Measurements from ENCODE around the gene WSB1. TPM values are rescaled to one million over a fixed set of nuclear protein-coding genes. Genes with fewer than 3 reads are reported as not detected.
"Not testable (repeated sequence)": the region's sequence is repeated elsewhere in the genome, so short reads cannot be mapped to it uniquely, and the experiment has no call there.

Gene WSB1
- total and polyA plus RNA-seq, 10 of the 15 experiments (the other 5 are each of a cell fraction or from before 2014, with no cell fraction given) = 26.6 to 458 (median 101) TPM

- ChIA-PET RAD21 (ENCODE audit: unreplicated experiment) (interaction anchor here (0.6 kb wide), 1 partner anchor 85 kb away, joined by 4 read pairs; no protein-coding TSS in a partner anchor), POLR2A (no interaction called here), CTCF (interaction anchor here (0.6 to 4.8 kb wide), 3 partner anchors 11 to 92 kb away, joined by 3 to 58 read pairs (median 4); no protein-coding TSS in a partner anchor), SMC1A (ENCODE audit: uncharacterized antibody, unreplicated experiment) (interaction anchor here (1.5 to 4.9 kb wide), 2 partner anchors 9 to 85 kb away, joined by 3 to 35 read pairs; no protein-coding TSS in a partner anchor)
- H3K79me2 ChIP-seq (ENCODE audit: control insufficient read depth, insufficient read depth, low read length) = no peaks in the 10 kb centered on the region
- H3K36me3 ChIP-seq (ENCODE audit: control insufficient read depth in 2 of 2, insufficient read depth in 2 of 2, low read length in 1 of 2) = no peaks in the 10 kb centered on the region
- BruUV-seq (replicated peaks) = no TSS peak
- H3K4me3 ChIP-seq = no peak overlapping the region
- FAIRE-seq (no peak), DNase-seq (ENCODE audit: low read depth, low spot score) (no peak), ATAC-seq (no peak)
- H3K27ac ChIP-seq (ENCODE audit: control insufficient read depth, insufficient read depth) = no peak overlapping the region
- H2AFZ ChIP-seq (ENCODE audit: control insufficient read depth, low read depth, low read length) = no peak overlapping the region
- in situ Hi-C loops (cut with MboI) = no loop called here
- TF ChIP-seq RFX5 (IDR thresholded peaks at IDR 0.05; ENCODE audit: low read depth, low read length) (no peak), SIX5 (IDR thresholded peaks at IDR 0.05; ENCODE audit: low read depth, low read length, severe bottlenecking) (no peak), ZNF687 (IDR thresholded peaks at IDR 0.05) (no peak), SREBF1 (IDR thresholded peaks at IDR 0.05; ENCODE audit: low read length) (no peak), STAT3 (IDR thresholded peaks at IDR 0.05; ENCODE audit: low read depth, low read length) (no peak), SIN3A (IDR thresholded peaks at IDR 0.05; ENCODE audit: low read depth, low read length) (no peak), RB1 (IDR thresholded peaks at IDR 0.05; ENCODE audit: borderline replicate concordance) (no peak), MTA3 (IDR thresholded peaks at IDR 0.05; ENCODE audit: borderline replicate concordance, low read length) (no peak), BHLHE40 (IDR thresholded peaks at IDR 0.05; ENCODE audit: borderline replicate concordance in 1 of 2, low read depth in 2 of 2, low read length in 1 of 2) (no peak)
- no peak overlapping the region for H3K4me2 ChIP-seq (ENCODE audit: control insufficient read depth, insufficient read depth)
- no peaks in the 10 kb centered on the region for H4K20me1 ChIP-seq (ENCODE audit: control insufficient read depth, insufficient read depth)
- peaks cover 9% of the 10 kb centered on the region for H3K4me1 ChIP-seq (ENCODE audit: control insufficient read depth, insufficient read depth, low read length)
- no peak overlapping the region for H3K9ac ChIP-seq (ENCODE audit: control insufficient read depth, insufficient read depth, low read length)
- intact Hi-C loops (cut with micrococcal nuclease; ENCODE audit: unreplicated experiment) = no loop called here
- H3K27me3 ChIP-seq (replicated peaks in 1 of 2; ENCODE audit: control insufficient read depth in 2 of 2, insufficient read depth in 2 of 2, low read length in 1 of 2) = no peaks in the 10 kb centered on the region
- H3K9me3 ChIP-seq (replicated peaks; ENCODE audit: control insufficient read depth, insufficient read depth, low read length) = no peaks in the 10 kb centered on the region
- 69% methylated on average over 3 of the region's 3 CpGs for WGBS (ENCODE audit: insufficient coverage, insufficient replicate concordance, low lambda C conversion rate, missing lambda C conversion rate)
Measured at GRCh38 chr17:27247958-27248342, 46.0 kb upstream of the WSB1 start.

GRCh38 chr17:27250791-27251190, 43.1 kb upstream of the WSB1 start:
- H3K36me3 ChIP-seq (ENCODE audit: control insufficient read depth in 2 of 2, insufficient read depth in 2 of 2, low read length in 1 of 2); H3K4me2 ChIP-seq (ENCODE audit: control insufficient read depth, insufficient read depth); FAIRE-seq; H3K9me3 ChIP-seq (replicated peaks; ENCODE audit: control insufficient read depth, insufficient read depth, low read length); in situ Hi-C loops (cut with MboI); DNase-seq (ENCODE audit: low read depth, low spot score); H3K79me2 ChIP-seq (ENCODE audit: control insufficient read depth, insufficient read depth, low read length); H3K27ac ChIP-seq (ENCODE audit: control insufficient read depth, insufficient read depth); H4K20me1 ChIP-seq (ENCODE audit: control insufficient read depth, insufficient read depth); H3K9ac ChIP-seq (ENCODE audit: control insufficient read depth, insufficient read depth, low read length); BruUV-seq (replicated peaks); H3K27me3 ChIP-seq (replicated peaks in 1 of 2; ENCODE audit: control insufficient read depth in 2 of 2, insufficient read depth in 2 of 2, low read length in 1 of 2); POLR2A ChIA-PET; RAD21 ChIA-PET (ENCODE audit: unreplicated experiment); H3K4me1 ChIP-seq (ENCODE audit: control insufficient read depth, insufficient read depth, low read length); H2AFZ ChIP-seq (ENCODE audit: control insufficient read depth, low read depth, low read length); ATAC-seq; intact Hi-C loops (cut with micrococcal nuclease; ENCODE audit: unreplicated experiment); H3K4me3 ChIP-seq: not testable (repeated sequence)
- WGBS (ENCODE audit: insufficient coverage, insufficient replicate concordance, low lambda C conversion rate, missing lambda C conversion rate) = 25% methylated on average over 1 of the region's 1 CpG
- ChIA-PET SMC1A (ENCODE audit: uncharacterized antibody, unreplicated experiment) (interaction anchor here (0.9 to 2.5 kb wide), 4 partner anchors 11 to 97 kb away, joined by 3 to 18 read pairs (median 6); no protein-coding TSS in a partner anchor), CTCF (interaction anchor here (0.7 to 3.7 kb wide), 4 partner anchors 14 to 351 kb away, joined by 3 to 13 read pairs (median 6); no protein-coding TSS in a partner anchor)

Measured in GM12878 (cell line).